Right lobe of liver (tissue), 4 donors: ENCODE measurements around the gene SLC24A3.

Experiments
- POLR2A ChIP-seq: fragments of 450-650 bp; IDR thresholded peaks from one replicate; pipeline ENCODE4 v1.6.1; 2017; ENCODE audit warnings: antibody characterized with exemption, mild to moderate bottlenecking
- TF ChIP-seq, protein P1 (sequence below), 4 donors: fragments of 200-600 bp in 3 of 4; fragments of 450-650 bp in 1 of 4; IDR thresholded peaks; one replicate each; pipeline versions ENCODE4 v1.5.1 to v1.8.0; 2016 to 2022; ENCODE audit warnings: antibody characterized with exemption in 4 of 4, mild to moderate bottlenecking in 2 of 4
- donor health status: DM: no; HTN: no; CAD: no.
- donor health status: DM: no; HTN: no; CAD: no.
- donor health status: DM: no; HTN: yes; CAD: no.

DNA sequence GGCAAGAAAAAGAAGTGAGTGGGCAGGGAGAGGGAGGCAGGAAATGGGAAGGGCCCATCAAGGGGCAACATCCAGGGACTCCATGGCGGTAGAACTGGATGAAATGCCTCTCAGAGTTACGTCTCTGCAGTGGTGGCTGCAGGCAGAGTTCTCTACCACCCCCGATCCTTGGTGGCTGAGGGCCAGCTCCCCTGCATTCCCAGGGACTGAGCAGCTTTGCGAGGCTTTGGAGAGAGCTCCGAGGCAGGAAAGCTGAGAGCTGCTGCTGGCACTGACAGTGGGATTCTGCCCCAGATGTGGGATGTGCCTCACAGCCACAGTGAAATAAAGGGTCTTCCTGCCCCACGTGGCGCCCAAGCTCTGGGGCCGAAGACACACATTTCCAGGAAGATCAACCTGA lies 236.6 kb downstream of the SLC24A3 start:
- TF ChIP-seq, protein P1, sequence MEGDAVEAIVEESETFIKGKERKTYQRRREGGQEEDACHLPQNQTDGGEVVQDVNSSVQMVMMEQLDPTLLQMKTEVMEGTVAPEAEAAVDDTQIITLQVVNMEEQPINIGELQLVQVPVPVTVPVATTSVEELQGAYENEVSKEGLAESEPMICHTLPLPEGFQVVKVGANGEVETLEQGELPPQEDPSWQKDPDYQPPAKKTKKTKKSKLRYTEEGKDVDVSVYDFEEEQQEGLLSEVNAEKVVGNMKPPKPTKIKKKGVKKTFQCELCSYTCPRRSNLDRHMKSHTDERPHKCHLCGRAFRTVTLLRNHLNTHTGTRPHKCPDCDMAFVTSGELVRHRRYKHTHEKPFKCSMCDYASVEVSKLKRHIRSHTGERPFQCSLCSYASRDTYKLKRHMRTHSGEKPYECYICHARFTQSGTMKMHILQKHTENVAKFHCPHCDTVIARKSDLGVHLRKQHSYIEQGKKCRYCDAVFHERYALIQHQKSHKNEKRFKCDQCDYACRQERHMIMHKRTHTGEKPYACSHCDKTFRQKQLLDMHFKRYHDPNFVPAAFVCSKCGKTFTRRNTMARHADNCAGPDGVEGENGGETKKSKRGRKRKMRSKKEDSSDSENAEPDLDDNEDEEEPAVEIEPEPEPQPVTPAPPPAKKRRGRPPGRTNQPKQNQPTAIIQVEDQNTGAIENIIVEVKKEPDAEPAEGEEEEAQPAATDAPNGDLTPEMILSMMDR (IDR thresholded peaks at IDR 0.05), result no peak
- no peak for TF ChIP-seq POLR2A
